Loucy (cell line): ENCODE results near the gene PODN.

ENCODE experiments used
- H2AFZ ChIP-seq: fragments of 200-600 bp; sonication (generic); 2 replicates; pipeline ENCODE4 v1.6.0; 2016; ENCODE audit warnings: antibody characterized with exemption, mild to moderate bottlenecking, low read length, moderate library complexity
- H3F3A ChIP-seq: fragments of 200-600 bp; 2 replicates; pipeline ENCODE4 v1.6.0; 2016; ENCODE audit warnings: antibody characterized with exemption, low read depth, mild to moderate bottlenecking
- H3K27me3 ChIP-seq: fragments of 200-600 bp; sonication (generic); 2 replicates; pipeline ENCODE4 v1.6.1; 2014; ENCODE audit warnings: low read length, mild to moderate bottlenecking; ENCODE audit not compliant: insufficient read depth, poor library complexity, severe bottlenecking
- H3K36me3 ChIP-seq: fragments of 200-600 bp; sonication (generic); 2 replicates; pipeline ENCODE4 v1.6.1; 2016; ENCODE audit warnings: low read length; ENCODE audit not compliant: insufficient read depth
- H3K4me1 ChIP-seq: fragments of 200-600 bp; sonication (generic); 2 replicates; pipeline ENCODE4 v1.5.1; 2014; ENCODE audit warnings: low read length, mild to moderate bottlenecking; ENCODE audit not compliant: insufficient read depth, poor library complexity, severe bottlenecking
- H3K4me2 ChIP-seq: fragments of 200-600 bp; sonication (generic); 2 replicates; pipeline ENCODE4 v1.6.0; 2014; ENCODE audit warnings: antibody characterized with exemption, low read length, low read depth, mild to moderate bottlenecking; ENCODE audit not compliant: poor library complexity, severe bottlenecking
- H3K4me3 ChIP-seq: fragments of 200-600 bp; sonication (generic); 2 replicates; pipeline ENCODE4 v1.5.1; 2014; ENCODE audit warnings: low read length, mild to moderate bottlenecking, mixed read lengths; ENCODE audit not compliant: poor library complexity, severe bottlenecking
- H3K79me2 ChIP-seq: fragments of 200-600 bp; sonication (generic); 2 replicates; pipeline ENCODE4 v1.6.1; 2014; ENCODE audit warnings: low read length; ENCODE audit not compliant: insufficient read depth
- H3K9ac ChIP-seq: fragments of 200-600 bp; sonication (generic); 2 replicates; pipeline ENCODE4 v1.6.0; 2014; ENCODE audit warnings: mild to moderate bottlenecking, low read depth, low read length, moderate library complexity; ENCODE audit not compliant: poor library complexity, severe bottlenecking
- H3K9me2 ChIP-seq: fragments of 200-600 bp; sonication (generic); replicated peaks from 2 replicates; pipeline ENCODE4 v1.6.1; 2016; ENCODE audit warnings: low read depth, low read length, mixed read lengths
- H3K9me3 ChIP-seq: fragments of 200-600 bp; sonication (generic); 2 replicates; pipeline ENCODE4 v1.6.1; 2014; ENCODE audit warnings: mild to moderate bottlenecking, antibody characterized with exemption, low read length, low read depth; ENCODE audit not compliant: insufficient read depth
- H4K20me1 ChIP-seq: fragments of 200-600 bp; sonication (generic); 2 replicates; pipeline ENCODE4 v1.6.0; 2014; ENCODE audit warnings: antibody characterized with exemption, low read length, mild to moderate bottlenecking; ENCODE audit not compliant: insufficient read depth, poor library complexity, severe bottlenecking
- CTCF ChIP-seq: fragments of 200-600 bp; sonication (generic); conservative IDR thresholded peaks from 2 replicates; pipeline ENCODE4 v1.5.1; 2014; ENCODE audit warnings: mild to moderate bottlenecking, antibody characterized with exemption, low read length
- EZH2phosphoT487 ChIP-seq: fragments of 200-600 bp; IDR thresholded peaks from 2 replicates; pipeline ENCODE4 v1.6.1; 2018; ENCODE audit warnings: antibody characterized with exemption, mild to moderate bottlenecking, moderate library complexity, borderline replicate concordance

Gene PODN

GRCh38 chr1:53075206-53075605, 13.2 kb downstream of the PODN start:
- Histone ChIP-seq H3K27me3 (no peaks in the 10 kb centered on the region), H3K9me2 (no peaks in the 10 kb centered on the region), H3K9ac (no peak overlapping the region), H3K4me1 (no peaks in the 10 kb centered on the region), H3K9me3 (no peaks in the 10 kb centered on the region), H3K4me2 (no peak overlapping the region), H2AFZ (no peak overlapping the region), H3F3A (no peaks in the 10 kb centered on the region), H3K36me3 (no peaks in the 10 kb centered on the region), H3K4me3 (no peak overlapping the region), H3K79me2 (no peaks in the 10 kb centered on the region), H4K20me1 (no peaks in the 10 kb centered on the region)
- TF ChIP-seq EZH2phosphoT487 (no peak), CTCF (no peak)

- H3F3A ChIP-seq, result no peaks in the 10 kb centered on the region
- TF ChIP-seq EZH2phosphoT487 (no peak), CTCF (no peak)
- H3K9ac ChIP-seq, result no peak overlapping the region
- H3K9me2 ChIP-seq, result no peaks in the 10 kb centered on the region
- H3K36me3 ChIP-seq, result no peaks in the 10 kb centered on the region
- no peak overlapping the region for H2AFZ ChIP-seq
- no peaks in the 10 kb centered on the region for H3K4me1 ChIP-seq
- no peaks in the 10 kb centered on the region for H3K79me2 ChIP-seq
- H4K20me1 ChIP-seq, result no peaks in the 10 kb centered on the region
- no peaks in the 10 kb centered on the region for H3K9me3 ChIP-seq
- H3K27me3 ChIP-seq, result no peaks in the 10 kb centered on the region
- H3K4me3 ChIP-seq, result no peak overlapping the region
- H3K4me2 ChIP-seq, result no peak overlapping the region
Measured at GRCh38 chr1:53075761-53076163, 13.7 kb downstream of the PODN start.

GRCh38 chr1:53076165-53076564, 14.2 kb downstream of the PODN start:
- H3K9me3 ChIP-seq, result no peaks in the 10 kb centered on the region
- no peaks in the 10 kb centered on the region for H3K79me2 ChIP-seq
- no peaks in the 10 kb centered on the region for H3K4me1 ChIP-seq
- TF ChIP-seq EZH2phosphoT487, result no peak
- no peak for TF ChIP-seq CTCF
- H3K27me3 ChIP-seq, result no peaks in the 10 kb centered on the region
- no peak overlapping the region for H3K4me2 ChIP-seq
- no peaks in the 10 kb centered on the region for H3K36me3 ChIP-seq
- no peak overlapping the region for H3K4me3 ChIP-seq
- H4K20me1 ChIP-seq, result no peaks in the 10 kb centered on the region
- H3K9me2 ChIP-seq, result no peaks in the 10 kb centered on the region
- no peaks in the 10 kb centered on the region for H3F3A ChIP-seq
- no peak overlapping the region for H2AFZ ChIP-seq
- no peak overlapping the region for H3K9ac ChIP-seq
